ENCODE data around the gene GPC3.
A peak's percentile ranks its signal among the peaks of the same experiment; 100 is the strongest.

Gene GPC3

GRCh38 chrX:133850399-133850798, 135.0 kb downstream of the GPC3 start (continued):
- no peak for TF ChIP-seq ZNF837 (tag by site-specific recombination; IDR thresholded peaks at IDR 0.05)
- no peak for TF ChIP-seq ZFHX2 (tag by site-specific recombination; conservative IDR thresholded peaks at IDR 0.05)
- no peak for TF ChIP-seq YY2 (tag by site-specific recombination; IDR thresholded peaks at IDR 0.05)
- no peak for TF ChIP-seq ZNF677 (tag by site-specific recombination; IDR thresholded peaks at IDR 0.05)
- TF ChIP-seq ZNF155 (tag by site-specific recombination; IDR thresholded peaks at IDR 0.05), result no peak
- TF ChIP-seq ZNF510 (tag by site-specific recombination; IDR thresholded peaks at IDR 0.05; ENCODE audit: insufficient replicate concordance), result no peak
- no peak for TF ChIP-seq ZNF248 (tag by site-specific recombination; IDR thresholded peaks at IDR 0.05)

- ChIA-PET POLR2A (no interaction called here), CTCF (interaction anchor here (0.6 to 4.4 kb wide), 2 partner anchors 10 to 427 kb away, joined by 3 to 26 read pairs; no protein-coding TSS in a partner anchor)
- H3K36me3 ChIP-seq (ENCODE audit: control insufficient read depth in 2 of 2, insufficient read depth in 1 of 2, low read length in 2 of 2), result no peaks in the 10 kb centered on the region
- no peak overlapping the region for H3K27ac ChIP-seq (ENCODE audit: extremely low read depth, low read depth, low read length)
- TF ChIP-seq ZNF514 (tag by site-specific recombination; IDR thresholded peaks at IDR 0.05), result no peak
- peak; percentile 36; the same call in 1 of the 2 replicates for TF ChIP-seq TCF7L2 (IDR thresholded peaks at IDR 0.05; ENCODE audit: borderline replicate concordance, low read depth, low read length)
- no peak for TF ChIP-seq SP2 (tag by site-specific recombination; IDR thresholded peaks at IDR 0.05)
- peaks cover 2% of the 10 kb centered on the region; the same call in 1 of the 2 replicates for H3K4me1 ChIP-seq (ENCODE audit: control insufficient read depth, insufficient read depth, low read length)
- H3K9me3 ChIP-seq (ENCODE audit: control insufficient read depth, insufficient read depth, low read depth, low read length), result no peaks in the 10 kb centered on the region
- no peak overlapping the region for H3K4me3 ChIP-seq (ENCODE audit: low read depth, low read length)
These were observed 135.7 kb downstream of the GPC3 start for GRCh38 chrX:133849676-133850075.

- H3K4me1 ChIP-seq (ENCODE audit: control insufficient read depth, insufficient read depth, low read length), result no peaks in the 10 kb centered on the region
- TF ChIP-seq ZNF416 (tag by site-specific recombination; IDR thresholded peaks at IDR 0.05), result no peak
- no peak for TF ChIP-seq SP3 (tag by site-specific recombination; IDR thresholded peaks at IDR 0.05)
- TF ChIP-seq ZNF513 (tag by site-specific recombination; IDR thresholded peaks at IDR 0.05), result no peak
- TF ChIP-seq, protein P1, sequence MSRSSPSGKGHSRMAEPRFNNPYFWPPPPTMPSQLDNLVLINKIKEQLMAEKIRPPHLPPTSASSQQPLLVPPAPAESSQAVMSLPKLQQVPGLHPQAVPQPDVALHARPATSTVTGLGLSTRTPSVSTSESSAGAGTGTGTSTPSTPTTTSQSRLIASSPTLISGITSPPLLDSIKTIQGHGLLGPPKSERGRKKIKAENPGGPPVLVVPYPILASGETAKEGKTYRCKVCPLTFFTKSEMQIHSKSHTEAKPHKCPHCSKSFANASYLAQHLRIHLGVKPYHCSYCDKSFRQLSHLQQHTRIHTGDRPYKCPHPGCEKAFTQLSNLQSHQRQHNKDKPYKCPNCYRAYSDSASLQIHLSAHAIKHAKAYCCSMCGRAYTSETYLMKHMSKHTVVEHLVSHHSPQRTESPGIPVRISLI (tag by site-specific recombination; IDR thresholded peaks at IDR 0.05), result no peak
- no peak for TF ChIP-seq ZNF324 (tag by site-specific recombination; IDR thresholded peaks at IDR 0.05)
- TF ChIP-seq, protein P2, sequence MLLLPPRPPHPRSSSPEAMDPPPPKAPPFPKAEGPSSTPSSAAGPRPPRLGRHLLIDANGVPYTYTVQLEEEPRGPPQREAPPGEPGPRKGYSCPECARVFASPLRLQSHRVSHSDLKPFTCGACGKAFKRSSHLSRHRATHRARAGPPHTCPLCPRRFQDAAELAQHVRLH (tag by site-specific recombination; IDR thresholded peaks at IDR 0.05), result no peak
- no peak for TF ChIP-seq ZNF350 (tag by site-specific recombination; IDR thresholded peaks at IDR 0.05)
- TF ChIP-seq, protein P3, sequence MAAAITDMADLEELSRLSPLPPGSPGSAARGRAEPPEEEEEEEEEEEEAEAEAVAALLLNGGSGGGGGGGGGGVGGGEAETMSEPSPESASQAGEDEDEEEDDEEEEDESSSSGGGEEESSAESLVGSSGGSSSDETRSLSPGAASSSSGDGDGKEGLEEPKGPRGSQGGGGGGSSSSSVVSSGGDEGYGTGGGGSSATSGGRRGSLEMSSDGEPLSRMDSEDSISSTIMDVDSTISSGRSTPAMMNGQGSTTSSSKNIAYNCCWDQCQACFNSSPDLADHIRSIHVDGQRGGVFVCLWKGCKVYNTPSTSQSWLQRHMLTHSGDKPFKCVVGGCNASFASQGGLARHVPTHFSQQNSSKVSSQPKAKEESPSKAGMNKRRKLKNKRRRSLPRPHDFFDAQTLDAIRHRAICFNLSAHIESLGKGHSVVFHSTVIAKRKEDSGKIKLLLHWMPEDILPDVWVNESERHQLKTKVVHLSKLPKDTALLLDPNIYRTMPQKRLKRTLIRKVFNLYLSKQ (tag by site-specific recombination; IDR thresholded peaks at IDR 0.05; ENCODE audit: borderline replicate concordance), result no peak
- TF ChIP-seq ZFP41 (tag by site-specific recombination; IDR thresholded peaks at IDR 0.05; ENCODE audit: borderline replicate concordance), result no peak
- TF ChIP-seq ATF2 (tag by site-specific recombination; IDR thresholded peaks at IDR 0.05; ENCODE audit: low read depth), result no peak
- no peak for TF ChIP-seq ZBTB44 (tag by site-specific recombination; IDR thresholded peaks at IDR 0.05)
- H3K36me3 ChIP-seq (ENCODE audit: control insufficient read depth in 2 of 2, insufficient read depth in 1 of 2, low read length in 2 of 2), result no peaks in the 10 kb centered on the region
- H3K27ac ChIP-seq (ENCODE audit: extremely low read depth, low read depth, low read length), result no peak overlapping the region
- H3K4me3 ChIP-seq (ENCODE audit: low read depth, low read length), result no peak overlapping the region
- POLR2A ChIA-PET, result no interaction called here
- CTCF ChIA-PET, result interaction anchor here (1.3 kb wide), 1 partner anchor 74 kb away, joined by 3 read pairs; no protein-coding TSS in a partner anchor
- H3K9me3 ChIP-seq (ENCODE audit: control insufficient read depth, insufficient read depth, low read depth, low read length), result no peaks in the 10 kb centered on the region
These were observed 137.9 kb downstream of the GPC3 start for GRCh38 chrX:133847340-133847994.

Measured in HEK293 (cell line).